ENCODE measurements around the gene KLF16.
A peak's percentile ranks its signal among the peaks of the same experiment; 100 is the strongest.

The KLF16 gene

DNA sequence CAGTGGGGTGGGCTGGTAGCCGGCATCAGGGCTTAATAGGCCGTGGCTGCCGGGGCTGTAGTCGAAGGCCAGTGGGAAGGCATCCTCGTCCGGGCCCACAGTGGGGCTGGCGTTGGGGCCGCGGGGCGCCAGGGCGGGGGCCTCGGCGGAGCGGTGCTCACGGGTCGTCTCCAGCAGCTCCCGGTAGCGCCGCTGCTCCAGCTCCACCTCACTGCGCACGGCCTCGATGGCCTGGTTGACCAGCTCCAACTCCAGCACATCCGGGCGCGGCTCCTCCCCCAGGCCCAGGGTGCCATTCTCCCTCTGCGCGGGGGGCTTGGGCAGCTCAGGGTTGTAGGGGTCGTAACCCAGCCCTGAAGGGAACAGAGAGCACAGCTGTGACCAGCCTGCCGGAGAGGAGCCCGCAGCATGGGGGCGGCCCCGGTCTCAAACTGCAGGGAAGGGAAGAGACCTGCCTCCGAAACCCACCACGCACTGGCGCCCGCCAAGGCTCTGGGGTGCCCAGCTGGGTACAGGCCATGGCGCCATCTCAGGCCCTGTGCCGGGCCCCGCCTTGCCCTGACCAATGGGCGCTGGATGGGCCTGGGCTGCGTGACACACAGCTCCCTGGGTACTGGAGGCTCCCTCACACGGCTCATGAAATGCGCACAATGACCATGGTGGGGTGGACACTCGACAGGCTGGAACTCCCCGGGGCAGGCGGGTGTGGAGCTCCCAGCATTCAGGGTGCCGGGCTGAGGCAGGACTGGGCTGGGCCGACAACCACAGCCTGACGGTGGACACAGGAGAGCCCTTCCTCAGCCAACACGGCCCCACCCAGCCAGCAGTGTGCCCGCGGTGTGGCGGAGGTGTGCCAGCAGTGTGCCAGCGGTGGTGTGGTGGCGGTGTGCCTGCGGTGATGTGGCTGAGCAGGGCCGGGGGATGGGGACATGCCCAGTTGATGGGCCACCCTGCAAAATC lies 34.8 kb downstream of the KLF16 start:
- Histone ChIP-seq H2BK12ac (ENCODE audit: low read length) (peak overlapping the region; percentile 41), H3K4me1 (ENCODE audit: control insufficient read depth in 2 of 2, insufficient read depth in 1 of 2, low read depth in 1 of 2, low read length in 2 of 2) (peaks cover 3 to 11% of the 10 kb centered on the region in 2 donors), H3K14ac (ENCODE audit: low read length) (peak overlapping the region; percentile 71), H3K9me3 (replicated peaks in 1 of 2; ENCODE audit: control insufficient read depth in 2 of 2, insufficient read depth in 1 of 2, low read depth in 1 of 2, low read length in 2 of 2) (peaks cover 0 to 1% of the 10 kb centered on the region in 2 donors), H3K36me3 (replicated peaks in 1 of 2; ENCODE audit: control insufficient read depth in 2 of 2, insufficient read depth in 2 of 2, low read length in 2 of 2) (peaks cover 12 to 56% of the 10 kb centered on the region in 2 donors), H2BK120ac (ENCODE audit: low read depth, low read length) (no peak overlapping the region), H3K79me1 (ENCODE audit: low read depth, low read length) (peaks cover 27% of the 10 kb centered on the region), H2BK15ac (ENCODE audit: low read length) (no peak overlapping the region), H2AK5ac (ENCODE audit: low read depth, low read length) (no peak overlapping the region), H4K91ac (ENCODE audit: low read depth, low read length, poor library complexity) (no peak overlapping the region), H3K4me3 (ENCODE audit: low read length in 2 of 2) (no peak overlapping the region), H3K18ac (ENCODE audit: low read length) (no peak overlapping the region), H4K8ac (ENCODE audit: low read depth, low read length) (no peak overlapping the region), H3K4me2 (ENCODE audit: insufficient read depth, low read length, poor library complexity, severe bottlenecking) (no peak overlapping the region), H3K27me3 (ENCODE audit: control insufficient read depth in 3 of 3, insufficient read depth in 3 of 3, low read depth in 1 of 3, low read length in 3 of 3) (no peaks in the 10 kb centered on the region), H2AFZ (ENCODE audit: low read length) (no peak overlapping the region), H3K9ac (ENCODE audit: low read depth, low read length, poor library complexity) (peak overlapping the region; percentile 70), H3K27ac (replicated peaks; ENCODE audit: low read length) (no peak overlapping the region), H2BK5ac (ENCODE audit: low read length) (no peak overlapping the region), H3K23ac (ENCODE audit: low read depth, low read length, poor library complexity) (peak overlapping the region; percentile 91), H3K4ac (ENCODE audit: low read length) (peak overlapping the region; percentile 66)
- no CpG with 5 or more reads among the region's 57 CpGs for WGBS, 2 donors (ENCODE audit: extremely low coverage in 2 of 2, insufficient read length in 2 of 2, insufficient replicate concordance in 1 of 2)
- DNase-seq (ENCODE audit: low spot score) = no peak

DNA sequence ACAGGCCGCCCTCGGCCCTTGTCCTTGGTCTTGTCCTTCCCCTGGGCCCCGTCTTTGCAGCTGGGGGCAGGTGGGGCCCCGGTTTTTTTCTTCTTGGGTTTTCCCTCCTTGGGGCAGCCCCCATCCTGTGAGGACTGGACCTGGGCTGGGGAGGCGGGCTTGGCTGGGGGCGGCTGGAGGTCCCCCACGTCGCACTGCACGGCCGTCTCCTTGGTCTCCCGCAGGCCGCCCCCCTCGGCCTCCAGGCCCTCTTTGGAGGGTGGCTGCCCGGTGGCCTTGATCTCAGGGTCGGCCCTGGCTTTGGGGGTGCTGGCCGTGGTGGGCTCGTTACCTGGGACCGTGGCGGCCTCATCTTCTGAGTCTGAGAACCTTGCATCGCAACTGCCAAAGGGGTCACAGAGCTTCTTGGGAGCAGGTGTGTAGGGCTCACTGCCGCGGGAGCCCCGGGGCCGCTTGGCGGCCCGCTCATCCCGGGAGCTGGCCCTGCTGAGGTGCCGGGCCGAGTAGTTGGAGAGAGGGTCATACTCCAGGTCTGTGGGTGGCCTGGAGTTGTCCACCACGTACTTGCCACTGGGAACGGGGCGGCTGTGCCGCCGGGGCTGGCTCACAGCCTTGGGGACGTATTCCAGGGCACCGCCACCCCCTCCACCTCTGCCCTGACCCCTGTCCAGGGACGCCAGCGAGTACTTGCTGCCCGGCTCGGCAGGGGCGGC lies 35.7 kb downstream of the KLF16 start:
- Histone ChIP-seq H3K4ac (ENCODE audit: low read length) (peak overlapping the region; percentile 66), H3K27ac (replicated peaks; ENCODE audit: low read length) (no peak overlapping the region), H2BK15ac (ENCODE audit: low read length) (no peak overlapping the region), H3K27me3 (ENCODE audit: control insufficient read depth in 3 of 3, insufficient read depth in 3 of 3, low read depth in 1 of 3, low read length in 3 of 3) (no peaks in the 10 kb centered on the region), H3K9me3 (replicated peaks in 1 of 2; ENCODE audit: control insufficient read depth in 2 of 2, insufficient read depth in 1 of 2, low read depth in 1 of 2, low read length in 2 of 2) (peaks cover 0 to 1% of the 10 kb centered on the region in 2 donors), H3K23ac (ENCODE audit: low read depth, low read length, poor library complexity) (peak overlapping the region; percentile 55), H2AK5ac (ENCODE audit: low read depth, low read length) (peak overlapping the region; percentile 75), H3K79me1 (ENCODE audit: low read depth, low read length) (peaks cover 25% of the 10 kb centered on the region), H3K4me3 (ENCODE audit: low read length in 2 of 2) (no peak overlapping the region), H3K4me1 (ENCODE audit: control insufficient read depth in 2 of 2, insufficient read depth in 1 of 2, low read depth in 1 of 2, low read length in 2 of 2) (peaks cover 3 to 11% of the 10 kb centered on the region in 2 donors), H3K36me3 (replicated peaks in 1 of 2; ENCODE audit: control insufficient read depth in 2 of 2, insufficient read depth in 2 of 2, low read length in 2 of 2) (peaks cover 14 to 64% of the 10 kb centered on the region in 2 donors), H3K4me2 (ENCODE audit: insufficient read depth, low read length, poor library complexity, severe bottlenecking) (no peak overlapping the region), H2BK5ac (ENCODE audit: low read length) (no peak overlapping the region), H3K9ac (ENCODE audit: low read depth, low read length, poor library complexity) (no peak overlapping the region), H3K14ac (ENCODE audit: low read length) (no peak overlapping the region), H4K8ac (ENCODE audit: low read depth, low read length) (no peak overlapping the region), H4K91ac (ENCODE audit: low read depth, low read length, poor library complexity) (no peak overlapping the region), H2BK120ac (ENCODE audit: low read depth, low read length) (no peak overlapping the region), H2BK12ac (ENCODE audit: low read length) (no peak overlapping the region), H3K18ac (ENCODE audit: low read length) (no peak overlapping the region), H2AFZ (ENCODE audit: low read length) (no peak overlapping the region)
- no CpG with 5 or more reads among the region's 41 CpGs for WGBS, 2 donors (ENCODE audit: extremely low coverage in 2 of 2, insufficient read length in 2 of 2, insufficient replicate concordance in 1 of 2)
- DNase-seq (ENCODE audit: low spot score) = no peak

DNA sequence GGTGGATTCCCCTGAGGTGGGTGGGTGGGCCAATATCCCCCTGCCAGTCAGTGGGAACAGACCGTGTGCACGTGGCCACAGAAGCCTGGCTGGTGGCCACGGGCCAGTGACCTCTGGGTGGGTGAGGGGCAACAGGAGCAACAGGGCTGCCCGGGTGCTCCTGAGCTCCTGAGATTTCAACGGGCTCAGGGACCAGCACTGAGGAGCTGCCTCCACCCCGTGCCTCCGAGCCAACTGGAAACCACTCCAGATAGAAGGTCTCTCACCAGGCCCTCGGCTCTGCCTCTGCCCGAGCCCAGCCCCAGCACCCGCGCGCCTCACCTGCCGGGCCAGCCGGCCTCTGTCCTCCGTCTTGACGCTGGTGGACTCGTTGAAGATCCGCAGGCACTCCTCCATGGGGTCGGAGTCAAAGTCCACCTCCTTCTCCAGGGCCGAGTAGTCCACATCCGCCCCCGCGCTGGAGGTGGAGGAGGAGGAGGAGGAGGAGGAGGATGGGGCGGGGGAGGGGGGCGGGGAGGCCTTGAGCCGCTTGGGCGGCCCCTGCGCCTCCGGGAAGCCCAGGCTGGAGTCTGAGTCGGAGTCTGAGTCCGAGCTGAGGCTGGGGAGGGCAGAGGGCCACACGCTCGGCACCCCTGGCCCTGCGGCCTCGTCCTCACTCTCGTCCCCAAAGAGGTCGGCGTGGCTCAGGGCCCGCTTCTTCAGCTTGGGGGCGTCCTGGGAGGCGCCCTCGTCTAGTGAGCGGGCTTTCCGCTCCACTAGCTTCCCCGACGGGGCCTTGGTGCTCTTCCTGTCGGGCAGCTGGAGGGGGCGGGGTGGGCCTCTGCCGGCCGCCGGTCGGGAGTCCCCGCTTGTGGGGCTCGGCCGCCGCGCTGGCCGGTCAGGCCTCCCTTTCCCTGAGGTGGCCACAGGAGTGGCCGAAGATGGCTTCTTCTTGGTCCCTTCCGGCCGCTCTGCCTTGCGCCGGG lies 36.5 kb downstream of the KLF16 start:
- H3K27ac ChIP-seq (replicated peaks; ENCODE audit: low read length) = peak overlapping the region; percentile 31

More for the DNA sequence above, 36.5 kb downstream of the KLF16 start:
- Histone ChIP-seq H3K14ac (ENCODE audit: low read length) (no peak overlapping the region), H3K4ac (ENCODE audit: low read length) (peak overlapping the region; percentile 17), H3K27me3 (ENCODE audit: control insufficient read depth in 3 of 3, insufficient read depth in 3 of 3, low read depth in 1 of 3, low read length in 3 of 3) (no peaks in the 10 kb centered on the region), H2AK5ac (ENCODE audit: low read depth, low read length) (peak overlapping the region; percentile 95), H3K9me3 (replicated peaks in 1 of 2; ENCODE audit: control insufficient read depth in 2 of 2, insufficient read depth in 1 of 2, low read depth in 1 of 2, low read length in 2 of 2) (peaks cover 0 to 1% of the 10 kb centered on the region in 2 donors), H2AFZ (ENCODE audit: low read length) (no peak overlapping the region), H3K23ac (ENCODE audit: low read depth, low read length, poor library complexity) (peak overlapping the region; percentile 55), H2BK15ac (ENCODE audit: low read length) (peak overlapping the region; percentile 92), H3K79me1 (ENCODE audit: low read depth, low read length) (peaks cover 22% of the 10 kb centered on the region), H2BK12ac (ENCODE audit: low read length) (no peak overlapping the region), H4K8ac (ENCODE audit: low read depth, low read length) (no peak overlapping the region), H3K4me1 (ENCODE audit: control insufficient read depth in 2 of 2, insufficient read depth in 1 of 2, low read depth in 1 of 2, low read length in 2 of 2) (peaks cover 3 to 7% of the 10 kb centered on the region in 2 donors), H3K4me2 (ENCODE audit: insufficient read depth, low read length, poor library complexity, severe bottlenecking) (peak overlapping the region; percentile 37), H2BK5ac (ENCODE audit: low read length) (no peak overlapping the region), H4K91ac (ENCODE audit: low read depth, low read length, poor library complexity) (no peak overlapping the region), H3K18ac (ENCODE audit: low read length) (peak overlapping the region; percentile 71), H3K4me3 (ENCODE audit: low read length in 2 of 2) (no peak overlapping the region), H2BK120ac (ENCODE audit: low read depth, low read length) (no peak overlapping the region), H3K36me3 (replicated peaks in 1 of 2; ENCODE audit: control insufficient read depth in 2 of 2, insufficient read depth in 2 of 2, low read length in 2 of 2) (peaks cover 19 to 73% of the 10 kb centered on the region in 2 donors), H3K9ac (ENCODE audit: low read depth, low read length, poor library complexity) (no peak overlapping the region)
- DNase-seq (ENCODE audit: low spot score) = no peak
- no CpG with 5 or more reads among the region's 63 CpGs for WGBS, 2 donors (ENCODE audit: extremely low coverage in 2 of 2, insufficient read length in 2 of 2, insufficient replicate concordance in 1 of 2)
